Skin of body (tissue), 2 donors: ENCODE measurements around the gene GRIFIN. TPM values are rescaled to one million over a fixed set of nuclear protein-coding genes. Genes with fewer than 3 reads are reported as not detected.

Experiments
- DNase-seq: peaks from one replicate; lab custom pipeline; 2025; lab: John Stamatoyannopoulos, UW
- total RNA-seq: library from RNA; depleted of rRNA; stranded (reverse); fragments of >200 nt; gene quantifications from one replicate; pipeline ENCODE4 v1.2.3, GENCODE V29; 2014

Gene GRIFIN
- total RNA-seq, 1 donor from 2014 or later = not detected

DNA sequence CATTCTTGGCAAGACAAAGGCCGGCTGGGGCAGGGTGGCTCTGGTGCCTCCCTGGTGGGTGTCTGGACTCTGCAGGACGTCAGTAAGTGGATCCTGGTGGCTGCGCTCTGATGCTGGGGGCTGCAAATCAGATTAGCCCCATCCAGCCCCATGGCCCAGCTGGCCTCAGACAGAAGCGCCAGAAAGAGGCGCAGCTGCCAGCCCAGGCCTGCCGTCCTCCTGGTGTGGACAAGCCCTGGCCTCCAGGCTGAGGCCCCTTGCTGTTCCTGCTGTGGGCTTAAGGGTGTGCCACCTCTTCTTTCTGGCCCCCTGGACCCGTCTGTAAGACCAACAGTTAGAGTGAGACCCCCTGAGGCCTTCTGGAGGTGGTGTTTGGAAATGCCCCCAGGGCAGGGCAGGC is 37.5 kb upstream of the GRIFIN start:
- DNase-seq = no peak

- DNase-seq = no peak
These were observed 36.5 kb upstream of the GRIFIN start for GRCh38 chr7:2512713-2513112.

DNA sequence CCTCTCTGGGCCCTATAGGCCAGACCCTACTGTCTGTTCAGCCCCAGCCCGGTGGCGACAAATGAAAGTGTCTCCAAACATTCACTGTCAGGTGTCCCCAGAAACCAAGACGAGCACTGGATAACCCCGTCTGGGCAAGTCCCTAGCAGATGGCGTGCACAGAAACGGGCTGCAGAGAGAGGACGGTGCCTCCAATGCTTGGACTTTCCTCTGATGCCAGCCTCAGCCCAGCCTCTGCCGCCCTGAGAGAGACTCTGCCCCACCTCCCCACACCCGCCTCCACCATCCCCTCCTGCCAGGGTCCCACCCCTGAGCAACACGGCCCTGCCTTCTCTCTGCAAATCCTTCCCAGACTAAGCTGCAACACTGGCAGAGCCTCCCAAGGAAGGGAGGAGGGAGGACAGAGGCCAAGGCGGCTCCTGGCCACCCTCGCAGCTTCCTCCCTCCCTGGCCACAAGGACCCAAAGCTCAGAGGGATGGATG is 36.0 kb upstream of the GRIFIN start:
- no peak for DNase-seq

DNA sequence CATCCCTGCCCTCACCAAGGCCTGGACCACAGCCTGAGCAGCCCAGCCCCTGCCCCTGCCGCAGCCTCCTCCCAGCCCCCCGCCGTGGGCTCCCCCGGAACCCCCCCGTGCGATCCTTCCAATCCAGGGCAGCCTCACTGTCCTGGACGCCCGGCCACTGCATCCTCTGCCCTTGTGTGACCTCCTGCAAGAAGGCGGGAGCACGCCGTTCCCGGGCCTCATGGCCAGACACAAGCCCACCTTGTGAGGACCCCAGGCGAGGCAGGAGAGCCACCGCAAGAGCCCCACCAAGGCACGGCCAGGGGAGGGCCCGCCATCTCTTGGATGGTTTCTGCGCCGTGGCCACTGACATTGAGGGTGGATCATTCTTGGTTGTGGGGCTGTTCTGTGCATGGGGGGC is 35.6 kb upstream of the GRIFIN start:
- DNase-seq = no peak

DNA sequence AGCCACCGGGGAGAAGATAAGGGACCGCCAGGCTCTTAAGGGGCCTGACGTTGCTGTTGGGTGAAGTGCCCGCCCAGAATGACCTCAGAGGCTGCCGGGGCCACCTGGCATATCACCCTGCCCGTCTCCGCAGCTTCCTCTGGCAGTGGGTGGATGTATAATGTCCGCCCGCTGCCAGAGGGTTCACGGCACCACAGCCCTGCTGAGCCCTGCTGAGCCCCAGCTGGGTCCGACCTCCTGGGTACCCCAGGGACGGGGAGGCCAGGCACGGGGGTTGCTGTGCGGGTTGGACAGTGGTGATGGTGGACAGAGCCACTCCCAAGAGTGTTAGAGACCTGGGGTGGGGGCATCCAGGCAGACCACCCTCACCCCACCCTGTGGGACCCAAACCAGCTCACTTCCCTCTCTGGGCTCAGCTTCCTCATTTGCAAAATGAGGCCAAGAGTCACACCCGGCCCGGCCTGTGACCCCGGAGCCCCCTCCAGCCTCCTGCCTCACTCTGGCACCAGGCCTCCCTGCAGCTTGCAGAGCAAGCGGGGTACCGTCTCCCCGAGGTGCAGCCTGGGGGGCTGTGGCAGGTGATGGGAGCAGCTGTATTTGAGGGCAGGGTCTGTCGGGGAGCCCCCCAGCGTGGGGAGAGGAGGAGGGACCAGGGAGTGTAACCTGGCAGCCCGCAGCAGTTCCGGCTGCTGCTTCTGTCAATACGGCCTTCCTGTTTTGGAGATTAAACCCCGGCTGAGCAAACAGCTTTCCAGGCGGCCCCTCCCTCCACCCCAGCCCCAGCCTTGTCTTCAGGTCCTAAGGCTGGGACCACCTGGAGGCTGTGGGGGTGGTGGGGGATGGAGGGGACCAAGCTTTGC is 34.9 kb upstream of the GRIFIN start:
- no peak for DNase-seq

GRCh38 chr7:2510130-2510776 is 34.1 kb upstream of the GRIFIN start:
- no peak for DNase-seq

GRCh38 chr7:2509298-2509906 is 33.2 kb upstream of the GRIFIN start:
- no peak for DNase-seq

DNA sequence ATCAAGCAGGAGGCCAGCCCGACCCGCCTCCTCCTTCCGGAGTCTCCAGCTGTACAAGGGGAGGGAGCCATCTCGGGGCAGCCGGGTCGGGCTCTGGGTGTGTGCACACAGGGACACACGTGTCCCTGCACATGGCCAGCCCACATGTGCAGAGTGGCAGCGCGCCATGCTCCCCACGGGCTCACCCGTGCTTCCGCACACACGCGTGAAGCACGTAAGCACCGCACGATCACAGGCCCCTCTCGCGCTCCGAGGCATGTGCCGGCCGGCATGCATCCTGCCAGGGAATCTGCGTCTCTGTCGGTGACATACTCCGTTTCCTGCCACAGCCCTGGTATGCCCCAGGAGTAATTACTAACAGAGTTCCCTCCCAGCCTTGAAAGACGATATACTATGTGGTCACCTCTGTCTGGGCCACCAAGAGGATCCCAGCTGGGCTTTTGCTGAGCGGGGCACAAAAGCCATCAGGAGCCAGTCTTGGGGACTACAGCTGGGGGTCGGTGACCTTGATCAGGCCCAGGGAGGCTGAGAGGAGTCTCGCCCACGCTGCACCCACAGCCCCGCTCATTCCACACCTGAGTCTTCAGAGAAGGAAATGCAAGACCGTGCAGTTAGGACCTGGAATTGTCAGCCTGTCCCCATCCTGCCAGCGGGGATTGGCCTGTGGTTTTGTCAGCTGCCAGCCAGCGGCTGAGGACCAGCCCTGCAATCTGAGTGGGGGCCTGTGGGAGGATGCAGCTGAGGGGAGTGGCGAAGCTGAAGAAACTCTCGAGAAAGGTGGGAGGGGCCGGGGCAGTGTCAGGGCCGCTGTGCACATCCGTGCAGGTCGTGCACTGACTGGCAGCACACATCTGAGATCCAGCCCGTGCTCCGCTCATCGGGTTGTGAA is 32.4 kb upstream of the GRIFIN start:
- DNase-seq = peak; percentile 82

DNA sequence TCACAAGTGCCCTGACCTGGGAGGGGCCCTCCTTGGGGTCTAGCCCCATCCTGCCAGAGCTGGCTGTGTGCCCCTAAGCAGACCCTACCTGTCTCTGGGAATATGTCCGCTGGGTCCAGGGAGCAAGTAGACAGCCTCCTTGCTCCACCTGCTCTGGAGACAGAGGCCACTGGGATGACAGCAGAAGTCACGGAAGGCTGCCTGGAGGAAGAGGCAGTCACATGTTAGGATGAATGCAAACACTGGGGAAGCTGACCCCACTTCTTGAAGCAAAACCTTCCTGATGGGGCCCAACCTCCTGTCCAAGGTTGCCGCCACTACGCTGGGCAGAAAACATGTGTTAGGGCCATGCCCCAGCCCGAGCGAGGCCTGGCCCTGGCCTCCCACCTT is 31.7 kb upstream of the GRIFIN start:
- DNase-seq = no peak

- DNase-seq = no peak
These were observed 31.2 kb upstream of the GRIFIN start for GRCh38 chr7:2507208-2507916.

DNA sequence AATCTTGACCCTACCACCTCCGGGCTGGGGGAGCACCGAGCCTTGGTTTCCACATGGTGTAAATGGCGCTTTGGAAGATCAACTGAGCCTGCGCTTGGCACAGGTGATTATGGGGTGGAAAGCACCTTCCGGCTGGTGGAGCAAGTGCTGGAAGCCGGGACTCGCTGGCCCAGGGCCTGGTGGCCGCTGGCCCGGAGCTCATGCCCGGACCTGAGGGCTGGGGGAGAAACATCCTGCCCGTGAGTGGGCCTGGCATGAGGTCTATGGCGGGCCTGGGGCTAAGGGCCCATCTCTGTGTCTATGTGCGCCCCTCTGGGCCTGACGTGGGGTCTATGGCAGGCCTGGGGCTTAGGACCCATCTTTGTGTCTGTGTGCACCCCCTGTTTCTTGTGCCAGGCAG is 29.2 kb upstream of the GRIFIN start:
- no peak for DNase-seq

- DNase-seq = no peak
These were observed 28.7 kb upstream of the GRIFIN start for GRCh38 chr7:2504889-2505375.

DNA sequence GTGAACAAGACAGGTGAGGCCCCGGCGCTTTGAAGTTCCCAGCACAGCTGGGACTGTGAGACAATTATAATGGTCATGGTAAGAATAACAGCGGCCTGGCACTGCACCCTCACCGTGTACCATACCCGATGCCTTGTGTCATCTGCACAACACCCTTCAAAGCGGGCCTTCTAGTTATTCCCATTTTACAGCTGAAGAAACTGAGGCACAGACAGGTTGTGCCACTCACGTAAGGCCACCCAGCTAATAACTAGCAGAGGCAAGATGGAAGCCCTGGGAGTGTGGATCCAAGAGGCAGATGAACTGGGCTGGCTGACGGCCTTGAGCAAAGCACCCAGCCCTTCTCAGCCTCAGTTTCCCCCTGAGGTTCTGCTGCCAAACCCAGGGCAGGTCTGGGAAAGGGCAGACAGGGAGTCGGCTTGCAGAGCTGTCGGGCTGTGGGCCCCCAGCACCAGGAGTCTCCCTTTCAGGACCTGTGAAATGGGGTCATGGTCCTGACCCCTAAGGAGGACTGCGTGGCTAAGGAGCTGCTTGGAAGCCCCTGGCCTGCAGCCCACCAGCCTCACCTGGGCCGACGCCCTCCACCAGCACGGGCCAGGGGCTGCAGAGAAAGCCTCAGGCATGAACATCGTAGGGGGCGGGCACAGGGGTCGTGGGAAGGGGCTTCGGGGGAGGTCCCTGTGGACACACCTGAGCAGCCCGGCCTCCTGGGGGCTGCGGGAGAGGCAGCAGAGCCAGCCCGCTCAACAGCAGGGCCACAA is 28.1 kb upstream of the GRIFIN start:
- DNase-seq = no peak

DNA sequence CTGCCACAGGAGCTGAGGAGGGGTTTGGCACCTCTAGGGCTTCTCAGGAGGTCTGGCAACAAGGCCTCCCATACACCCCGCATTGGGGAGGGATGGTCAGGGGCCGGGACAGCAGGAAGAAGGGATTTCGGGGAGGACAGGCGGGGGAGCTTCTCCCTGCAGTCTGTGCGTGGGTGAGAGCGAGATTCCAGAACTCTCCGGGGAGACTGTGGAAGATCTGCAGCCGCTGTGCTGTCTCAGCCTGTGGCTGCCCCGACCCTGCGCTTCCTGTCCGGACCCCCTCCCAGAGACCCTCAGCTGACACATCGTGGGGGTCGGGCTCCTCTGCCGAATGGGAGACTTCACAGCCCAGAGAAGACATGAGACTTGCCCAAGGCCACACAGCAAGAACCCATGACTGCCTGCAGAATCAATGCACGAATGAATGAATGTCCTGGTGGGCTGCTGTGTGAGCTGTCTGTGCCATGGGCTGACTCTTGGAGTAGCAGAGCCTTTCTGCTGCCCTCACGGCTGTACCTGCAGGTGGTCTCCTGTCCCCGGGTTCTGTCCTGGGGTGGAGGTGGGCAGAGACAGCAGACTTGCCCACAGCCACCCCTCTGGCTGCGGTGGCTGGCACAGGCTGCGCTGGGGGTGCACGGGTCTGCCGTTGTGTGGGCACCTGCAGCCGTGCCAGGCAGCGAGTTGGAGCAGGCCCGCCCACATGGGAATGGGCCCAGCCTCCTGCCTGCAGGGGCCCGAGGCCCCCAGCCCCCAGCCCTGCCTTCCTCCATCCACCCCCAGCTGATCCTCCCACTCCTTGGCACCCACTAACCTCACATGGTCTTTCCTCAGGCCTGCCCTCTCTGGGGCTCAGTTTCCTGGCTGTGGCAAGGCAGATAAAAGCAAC is 27.1 kb upstream of the GRIFIN start:
- DNase-seq = no peak

DNA sequence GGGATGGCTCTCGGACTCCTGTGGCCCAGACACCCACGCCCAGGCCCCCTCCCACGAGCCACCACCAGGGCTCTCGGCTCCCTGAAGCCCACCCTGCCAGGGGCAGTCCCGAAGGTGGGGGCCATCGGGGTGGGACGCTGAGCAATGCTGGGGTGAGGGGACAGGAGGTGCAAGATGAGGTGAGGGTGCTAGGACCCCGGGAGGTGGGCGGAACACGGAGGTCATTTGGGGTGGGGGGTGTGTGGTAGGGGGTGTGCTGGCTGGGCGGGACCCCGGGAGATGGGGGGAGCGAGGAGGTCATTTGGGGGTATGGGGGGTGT is 26.4 kb upstream of the GRIFIN start:
- no peak for DNase-seq

- no peak for DNase-seq
These were observed 25.9 kb upstream of the GRIFIN start for GRCh38 chr7:2501947-2502646.

DNA sequence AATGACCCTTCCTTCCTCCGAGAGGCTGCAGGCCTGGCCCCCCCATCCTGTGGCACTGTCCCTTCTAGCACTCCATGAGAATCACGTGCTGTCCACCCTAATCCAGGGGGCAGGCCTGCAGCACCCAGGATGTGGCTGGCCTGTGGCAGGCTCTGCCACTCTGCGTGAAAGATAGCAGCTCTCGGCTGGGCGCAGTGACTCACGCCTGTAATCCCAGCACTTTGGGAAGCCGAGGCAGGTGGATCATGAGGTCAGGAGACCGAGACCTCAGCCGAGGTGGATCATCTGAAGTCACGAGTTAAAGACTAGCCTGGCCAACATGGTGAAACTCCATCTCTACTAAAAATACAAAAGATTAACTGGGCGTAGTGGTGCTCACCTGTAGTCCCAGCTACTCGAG is 24.5 kb upstream of the GRIFIN start:
- DNase-seq = no peak

- no peak for DNase-seq
These were observed 23.7 kb upstream of the GRIFIN start for GRCh38 chr7:2499719-2500430.
